SJCRH30 (cell line): Measurements from ENCODE around the gene SLC35G6. TPM values are rescaled to one million over a fixed set of nuclear protein-coding genes. Genes with fewer than 3 reads are reported as not detected.
"Not testable (repeated sequence)": the region's sequence is repeated elsewhere in the genome, so short reads cannot be mapped to it uniquely, and the experiment has no call there.

Experiments
- DNase-seq, 2 experiments: peaks; one replicate each; pipeline ENCODE4 v3.0.0-alpha.2; 2015 to 2020
- H3K27ac ChIP-seq: fragments of 250-450 bp; sonication (Bioruptor Pico); 2 replicates; pipeline ENCODE4 v1.5.1; 2020; ENCODE audit warnings: mild to moderate bottlenecking, moderate library complexity
- H3K27me3 ChIP-seq: fragments of 250-450 bp; sonication (Bioruptor Pico); 2 replicates; pipeline ENCODE4 v1.5.1; 2020; ENCODE audit warnings: mild to moderate bottlenecking, moderate library complexity
- H3K36me3 ChIP-seq: fragments of 250-450 bp; sonication (Bioruptor Pico); 2 replicates; pipeline ENCODE4 v1.5.1; 2020; ENCODE audit warnings: mild to moderate bottlenecking, moderate library complexity
- H3K4me1 ChIP-seq: fragments of 250-450 bp; sonication (Bioruptor Pico); 2 replicates; pipeline ENCODE4 v1.5.1; 2020; ENCODE audit warnings: mild to moderate bottlenecking, moderate library complexity
- H3K4me3 ChIP-seq: fragments of 250-450 bp; sonication (Bioruptor Pico); 2 replicates; pipeline ENCODE4 v1.5.1; 2020; ENCODE audit warnings: mild to moderate bottlenecking, moderate library complexity
- H3K9me3 ChIP-seq: fragments of 250-450 bp; sonication (Bioruptor Pico); replicated peaks from 2 replicates; pipeline ENCODE4 v1.5.1; 2020; ENCODE audit warnings: mild to moderate bottlenecking, moderate library complexity
- total RNA-seq: library from RNA; depleted of rRNA; stranded (reverse); fragments of >200 nt; shearing (Covaris generic); gene quantifications from 2 replicates; pipeline ENCODE4 v1.2.3, GENCODE V29; 2014

The SLC35G6 gene
- total RNA-seq, 1 experiment from 2014 or later = not detected

GRCh38 chr17:7480089-7480384 is 1.2 kb upstream of the SLC35G6 start:
- Histone ChIP-seq H3K4me1 (no peaks in the 10 kb centered on the region; the same call in 1 of the 2 replicates), H3K27ac (peak overlapping the region; percentile 20; the same call in 1 of the 2 replicates), H3K9me3 (no peaks in the 10 kb centered on the region), H3K4me3 (peak overlapping the region; percentile 84), H3K36me3 (no peaks in the 10 kb centered on the region), H3K27me3 (no peaks in the 10 kb centered on the region)
- DNase-seq = no peak

- not testable (repeated sequence) for DNase-seq, H3K27ac ChIP-seq, H3K27me3 ChIP-seq, H3K4me3 ChIP-seq, H3K4me1 ChIP-seq, H3K36me3 ChIP-seq, H3K9me3 ChIP-seq
These were observed 846 bp downstream of the SLC35G6 start for GRCh38 chr17:7481842-7482741.

DNA sequence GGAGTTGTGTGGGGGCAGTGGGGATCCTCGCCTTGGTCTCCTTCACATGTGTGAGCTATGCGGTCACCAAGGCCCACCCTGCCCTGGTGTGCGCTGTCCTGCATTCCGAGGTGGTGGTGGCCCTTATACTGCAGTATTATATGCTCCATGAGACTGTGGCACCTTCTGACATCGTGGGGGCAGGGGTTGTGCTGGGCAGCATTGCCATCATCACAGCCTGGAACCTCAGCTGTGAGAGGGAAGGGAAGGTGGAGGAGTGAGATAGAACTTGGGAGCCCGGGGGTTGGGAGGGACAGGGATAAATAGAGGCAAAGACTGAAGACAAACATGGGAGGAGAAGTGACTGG is 1.5 kb downstream of the SLC35G6 start:
- peak in 1 of 2 experiments; percentile 5 for DNase-seq
- H3K4me3 ChIP-seq = peak overlapping the region; percentile 65
- H3K4me1 ChIP-seq, H3K36me3 ChIP-seq, H3K9me3 ChIP-seq, H3K27me3 ChIP-seq: not testable (repeated sequence)
- H3K27ac ChIP-seq = peak overlapping the region; percentile 98

DNA sequence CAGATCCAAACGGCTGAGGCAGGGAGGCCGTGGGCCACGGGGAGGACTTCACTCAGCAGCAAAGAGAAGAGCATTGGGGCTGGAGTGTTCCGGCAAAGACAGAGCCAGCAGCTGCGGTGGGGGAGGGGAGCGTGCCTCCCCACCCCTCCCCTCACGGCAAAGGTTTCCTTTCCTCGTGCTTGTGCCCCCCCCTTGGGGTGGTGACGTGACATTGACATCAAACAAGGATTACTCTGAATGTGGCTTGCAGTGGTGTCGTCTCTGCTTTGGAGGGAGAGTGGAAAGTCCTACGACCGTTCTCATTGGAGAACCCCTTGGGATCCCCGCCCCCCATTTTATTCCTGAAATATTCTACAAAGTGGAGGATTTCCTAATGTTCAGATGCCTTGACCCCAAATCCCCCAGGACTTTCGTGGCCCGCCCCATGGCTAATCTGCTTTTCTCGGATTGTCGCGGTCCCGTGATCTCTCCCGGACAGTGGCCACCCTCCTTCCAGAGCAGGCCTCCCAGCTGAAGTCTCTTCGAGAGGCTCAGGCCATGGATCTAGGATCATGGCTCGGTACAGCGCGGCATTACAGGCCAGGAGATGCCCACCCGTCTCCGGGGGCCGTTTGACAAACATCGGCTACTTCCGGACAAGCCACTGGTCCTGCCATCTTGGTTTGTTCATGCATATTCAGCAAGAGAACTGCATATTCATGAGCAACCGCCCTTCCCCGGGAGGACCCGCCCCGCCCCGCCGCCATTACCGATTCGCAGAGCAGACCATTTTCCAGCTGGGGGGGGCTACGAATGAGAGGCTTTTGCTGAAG is 2.2 kb downstream of the SLC35G6 start:
- peak overlapping the region; percentile 65 for H3K4me3 ChIP-seq
- DNase-seq = peak; percentile 91 to 93
- H3K27me3 ChIP-seq = no peaks in the 10 kb centered on the region
- no peaks in the 10 kb centered on the region; the same call in 1 of the 2 replicates for H3K4me1 ChIP-seq
- no peaks in the 10 kb centered on the region for H3K36me3 ChIP-seq
- no peaks in the 10 kb centered on the region for H3K9me3 ChIP-seq
- H3K27ac ChIP-seq = peak overlapping the region; percentile 98

GRCh38 chr17:7484067-7484918 is 3.0 kb downstream of the SLC35G6 start, which contains the start of gene POLR2A:
Gene POLR2A (plus strand): TSS chr17:7484366.
- no peaks in the 10 kb centered on the region for H3K9me3 ChIP-seq
- peaks cover 5% of the 10 kb centered on the region; the same call in 1 of the 2 replicates for H3K36me3 ChIP-seq
- DNase-seq = peak; percentile 90 to 93
- H3K4me3 ChIP-seq = peak within 1 kb of the TSS; percentile 65
- peak within 1 kb of the TSS; percentile 98 for H3K27ac ChIP-seq
- H3K27me3 ChIP-seq = no peaks in the 10 kb centered on the region
- H3K4me1 ChIP-seq = no peaks in the 10 kb centered on the region

DNA sequence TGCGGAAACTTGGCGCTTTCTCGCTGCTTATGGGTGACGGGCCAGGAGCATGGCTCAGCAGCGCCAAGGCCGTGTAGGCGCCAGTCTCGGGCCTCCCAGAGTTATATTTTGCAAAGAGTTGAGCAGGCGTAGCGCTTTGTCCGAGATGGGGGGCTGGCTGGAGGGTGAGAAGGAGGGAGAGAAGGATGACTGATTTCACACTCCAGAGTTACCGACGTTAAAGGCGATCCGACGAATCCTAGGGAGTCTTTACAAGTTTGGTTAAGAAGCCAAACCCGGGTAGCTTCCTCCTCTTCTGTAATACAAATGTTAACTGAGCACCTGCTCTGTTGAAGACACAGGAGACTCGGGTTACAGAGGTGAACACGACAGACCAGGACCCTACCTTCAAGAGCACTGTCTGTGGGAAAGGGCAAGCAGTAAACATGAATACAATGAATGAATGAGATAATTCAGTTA is 3.7 kb downstream of the SLC35G6 start:
- H3K27ac ChIP-seq = peak overlapping the region; percentile 98
- H3K4me3 ChIP-seq = peak overlapping the region; percentile 65
- no peak for DNase-seq
- H3K27me3 ChIP-seq = no peaks in the 10 kb centered on the region
- peaks cover 5% of the 10 kb centered on the region; the same call in 1 of the 2 replicates for H3K36me3 ChIP-seq
- no peaks in the 10 kb centered on the region for H3K4me1 ChIP-seq
- no peaks in the 10 kb centered on the region for H3K9me3 ChIP-seq

GRCh38 chr17:7486181-7486580 is 4.9 kb downstream of the SLC35G6 start:
- no peaks in the 10 kb centered on the region for H3K4me1 ChIP-seq
- H3K27ac ChIP-seq = no peak overlapping the region
- DNase-seq = no peak
- peaks cover 5% of the 10 kb centered on the region; the same call in 1 of the 2 replicates for H3K36me3 ChIP-seq
- no peaks in the 10 kb centered on the region for H3K27me3 ChIP-seq
- H3K4me3 ChIP-seq = peak overlapping the region; percentile 65; the same call in 1 of the 2 replicates
- no peaks in the 10 kb centered on the region for H3K9me3 ChIP-seq

DNA sequence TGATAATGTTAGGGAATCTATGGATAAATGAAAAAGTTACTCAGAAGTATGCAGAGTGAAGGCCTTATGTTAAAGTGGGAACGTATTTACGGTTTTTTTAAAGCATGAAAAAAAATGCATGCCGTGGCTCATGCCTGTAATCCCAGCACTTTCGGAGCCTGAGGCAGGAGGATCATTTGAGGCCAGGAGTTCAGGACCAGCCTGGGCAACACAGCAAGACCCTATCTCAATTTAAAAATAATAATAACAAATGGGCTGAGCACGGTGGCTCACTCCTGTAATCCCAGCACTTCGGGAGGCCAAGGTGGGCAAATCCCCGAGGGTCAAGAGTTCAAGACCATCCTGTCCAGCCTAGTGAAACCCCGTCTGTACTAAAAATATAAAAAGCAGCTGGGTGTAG is 8.9 kb downstream of the SLC35G6 start:
- Histone ChIP-seq H3K9me3 (no peaks in the 10 kb centered on the region), H3K36me3 (peaks cover 5% of the 10 kb centered on the region), H3K4me3 (no peak overlapping the region), H3K27me3 (no peaks in the 10 kb centered on the region), H3K4me1 (no peaks in the 10 kb centered on the region), H3K27ac (no peak overlapping the region)
- no peak for DNase-seq

- Histone ChIP-seq H3K36me3 (peaks cover 16% of the 10 kb centered on the region), H3K27ac (no peak overlapping the region), H3K4me1 (no peaks in the 10 kb centered on the region), H3K27me3 (no peaks in the 10 kb centered on the region), H3K9me3 (no peaks in the 10 kb centered on the region), H3K4me3 (no peak overlapping the region)
- no peak for DNase-seq
These were observed 10.3 kb downstream of the SLC35G6 start for GRCh38 chr17:7491583-7491982.

GRCh38 chr17:7493941-7494340 is 12.7 kb downstream of the SLC35G6 start:
- H3K27me3 ChIP-seq = no peaks in the 10 kb centered on the region
- no peaks in the 10 kb centered on the region for H3K9me3 ChIP-seq
- H3K4me1 ChIP-seq = no peaks in the 10 kb centered on the region
- H3K36me3 ChIP-seq = peaks cover 26% of the 10 kb centered on the region
- H3K27ac ChIP-seq = no peak overlapping the region
- H3K4me3 ChIP-seq = no peak overlapping the region
- no peak for DNase-seq

- DNase-seq = no peak
- Histone ChIP-seq H3K4me1 (no peaks in the 10 kb centered on the region), H3K9me3 (no peaks in the 10 kb centered on the region), H3K36me3 (peaks cover 38% of the 10 kb centered on the region), H3K27me3 (no peaks in the 10 kb centered on the region), H3K4me3 (no peak overlapping the region), H3K27ac (no peak overlapping the region)
These were observed 14.7 kb downstream of the SLC35G6 start for GRCh38 chr17:7495906-7496434.

GRCh38 chr17:7496470-7497183 is 15.4 kb downstream of the SLC35G6 start:
- Histone ChIP-seq H3K4me3 (no peak overlapping the region), H3K9me3 (no peaks in the 10 kb centered on the region), H3K27me3 (no peaks in the 10 kb centered on the region), H3K36me3 (peaks cover 44% of the 10 kb centered on the region), H3K4me1 (no peaks in the 10 kb centered on the region), H3K27ac (no peak overlapping the region)
- no peak for DNase-seq

DNA sequence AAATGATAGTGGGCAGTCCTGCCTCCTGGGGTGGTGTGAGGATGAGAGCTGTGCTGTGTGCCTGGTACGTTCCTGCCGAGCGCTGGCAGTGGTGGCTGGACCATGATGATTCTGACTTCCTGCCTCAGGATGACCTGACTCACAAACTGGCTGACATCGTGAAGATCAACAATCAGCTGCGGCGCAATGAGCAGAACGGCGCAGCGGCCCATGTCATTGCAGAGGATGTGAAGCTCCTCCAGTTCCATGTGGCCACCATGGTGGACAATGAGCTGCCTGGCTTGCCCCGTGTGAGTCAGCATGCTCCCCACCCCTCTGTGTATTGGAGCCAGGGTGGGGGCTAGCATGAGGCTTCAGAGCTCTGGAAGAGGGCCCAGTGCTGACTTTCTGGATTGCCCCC is 16.0 kb downstream of the SLC35G6 start:
- H3K4me3 ChIP-seq = no peak overlapping the region
- no peak overlapping the region for H3K27ac ChIP-seq
- no peaks in the 10 kb centered on the region for H3K27me3 ChIP-seq
- no peak for DNase-seq
- H3K36me3 ChIP-seq = peaks cover 46% of the 10 kb centered on the region
- H3K9me3 ChIP-seq = no peaks in the 10 kb centered on the region
- H3K4me1 ChIP-seq = no peaks in the 10 kb centered on the region

GRCh38 chr17:7497636-7498035 is 16.4 kb downstream of the SLC35G6 start:
- no peaks in the 10 kb centered on the region for H3K9me3 ChIP-seq
- H3K4me3 ChIP-seq = no peak overlapping the region
- H3K4me1 ChIP-seq = no peaks in the 10 kb centered on the region
- DNase-seq = no peak
- peaks cover 50% of the 10 kb centered on the region for H3K36me3 ChIP-seq
- no peak overlapping the region for H3K27ac ChIP-seq
- no peaks in the 10 kb centered on the region for H3K27me3 ChIP-seq
